OCI-LY7 (cell line): ENCODE measurements around the gene FBXW11. TPM values are rescaled to one million over a fixed set of nuclear protein-coding genes. Genes with fewer than 3 reads are reported as not detected.
A peak's percentile ranks its signal among the peaks of the same experiment; 100 is the strongest.
"Not testable (repeated sequence)": the region's sequence is repeated elsewhere in the genome, so short reads cannot be mapped to it uniquely, and the experiment has no call there.

Source experiments
- BruUV-seq: library from RNA; stranded (reverse); fragments of 400-500 nt; replicated peaks from 2 replicates; lab custom pipeline; 2021; lab: Mats Ljungman, UMichigan
- CTCF ChIA-PET: fragments of 300-600 bp; sonication (Branson Sonifier 250); formaldehyde crosslinking; loops from one replicate; lab custom pipeline; 2022; ENCODE audit warnings: antibody characterized with exemption; ENCODE audit not compliant: unreplicated experiment; lab: Charles Lee
- POLR2A ChIA-PET: fragments of 300-600 bp; sonication (Branson Sonifier 250); formaldehyde crosslinking; loops from one replicate; lab custom pipeline; 2022; ENCODE audit warnings: antibody characterized with exemption; lab: Charles Lee
- DNase-seq: peaks from one replicate; pipeline ENCODE4 v3.0.0-alpha.2; 2015; ENCODE audit warnings: low spot score
- H2AFZ ChIP-seq: fragments of 200-600 bp; sonication (generic), shearing (Covaris generic); 2 replicates; pipeline ENCODE4 v1.6.1; 2014; ENCODE audit warnings: mild to moderate bottlenecking, antibody characterized with exemption, low read length, moderate library complexity
- H3K27ac ChIP-seq: fragments of 200-600 bp; sonication (generic); 2 replicates; pipeline ENCODE4 v1.5.1; 2014; ENCODE audit warnings: mixed run types, low read depth, mild to moderate bottlenecking, moderate library complexity, low read length, inconsistent platforms; ENCODE audit not compliant: poor library complexity, severe bottlenecking
- H3K36me3 ChIP-seq: fragments of 200-600 bp; sonication (generic); 2 replicates; pipeline ENCODE4 v1.6.1; 2014; ENCODE audit warnings: mild to moderate bottlenecking, antibody characterized with exemption, low read length, moderate library complexity, mixed read lengths; ENCODE audit not compliant: insufficient read depth
- H3K4me1 ChIP-seq: fragments of 200-600 bp; sonication (generic); 2 replicates; pipeline ENCODE4 v1.5.1; 2014; ENCODE audit warnings: mild to moderate bottlenecking, low read length; ENCODE audit not compliant: insufficient read depth, poor library complexity, severe bottlenecking
- H3K4me2 ChIP-seq: fragments of 200-600 bp; sonication (generic); 2 replicates; pipeline ENCODE4 v1.6.1; 2014; ENCODE audit warnings: mild to moderate bottlenecking, low read length
- H3K4me3 ChIP-seq: fragments of 200-600 bp; sonication (generic); 2 replicates; pipeline ENCODE4 v1.5.1; 2014; ENCODE audit warnings: mild to moderate bottlenecking, low read depth, low read length; ENCODE audit not compliant: poor library complexity, severe bottlenecking
- H3K79me2 ChIP-seq: fragments of 200-600 bp; sonication (generic); 2 replicates; pipeline ENCODE4 v1.6.1; 2016; ENCODE audit warnings: low read depth, mild to moderate bottlenecking, low read length, moderate library complexity, mixed read lengths; ENCODE audit not compliant: insufficient read depth
- H3K9me2 ChIP-seq: fragments of 200-600 bp; sonication (generic); 2 replicates; pipeline ENCODE4 v1.6.1; 2016; ENCODE audit warnings: mild to moderate bottlenecking, low read length, mixed read lengths; ENCODE audit not compliant: insufficient read depth
- H3K9me3 ChIP-seq: fragments of 200-600 bp; sonication (generic); 2 replicates; pipeline ENCODE4 v1.6.1; 2014; ENCODE audit warnings: mild to moderate bottlenecking, mixed run types, low read length, mixed read lengths
- H4K20me1 ChIP-seq: fragments of 200-600 bp; sonication (generic); 2 replicates; pipeline ENCODE4 v1.6.1; 2014; ENCODE audit warnings: mild to moderate bottlenecking, antibody characterized with exemption, low read length, moderate library complexity, mixed read lengths; ENCODE audit not compliant: insufficient read depth
- EZH2phosphoT487 ChIP-seq: fragments of 200-600 bp; sonication (generic); IDR thresholded peaks from 2 replicates; pipeline ENCODE4 v1.6.1; 2018; ENCODE audit warnings: low read depth, borderline replicate concordance, mild to moderate bottlenecking, mixed run types, antibody characterized with exemption, low read length, moderate library complexity, mixed read lengths
- intact Hi-C: fragments of 100-400 bp; cut with micrococcal nuclease; formaldehyde crosslinking; loops from one replicate; pipeline ENCODE4 v1.10.0; 2022; ENCODE audit not compliant: unreplicated experiment
- total RNA-seq, 2 experiments: library from RNA; depleted of rRNA in 1 of 2; stranded (reverse); fragments of >200 nt in 1 of 2; shearing (Covaris generic) in 1 of 2; gene quantifications; 2 replicates each; pipeline ENCODE4 v1.2.3, GENCODE V29; 2014 to 2022
- TF ChIP-seq, protein P1 (sequence below): fragments of 200-600 bp; sonication (generic); conservative IDR thresholded peaks from 2 replicates; pipeline ENCODE4 v1.5.1; 2014; ENCODE audit warnings: mild to moderate bottlenecking, antibody characterized with exemption, low read length, moderate library complexity, mixed read lengths

The FBXW11 gene
- total RNA-seq, 2 experiments from 2014 or later, result 33.0 to 51.5 TPM

DNA sequence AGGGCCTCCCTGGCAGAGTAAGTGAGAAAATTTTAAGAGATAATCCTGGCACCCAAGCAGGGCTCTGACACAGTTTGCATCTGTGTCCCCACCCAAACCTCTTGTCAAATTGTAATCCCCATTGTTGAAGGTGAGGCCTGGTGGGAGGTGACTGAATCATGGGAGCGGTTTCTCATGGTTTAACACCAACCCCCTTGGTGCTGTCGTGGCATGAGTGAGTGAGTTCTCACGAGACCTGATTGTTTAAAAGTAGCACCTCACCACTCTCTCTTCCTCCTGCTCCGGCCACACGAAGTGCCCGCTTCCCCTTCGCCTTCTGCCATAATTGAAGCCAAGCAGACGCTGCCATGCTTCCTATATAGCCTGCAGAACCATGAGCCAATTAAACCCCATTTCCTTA, 80.1 kb downstream of the FBXW11 start:
- intact Hi-C loops, result no loop called here
- Histone ChIP-seq H3K4me3 (no peak overlapping the region), H3K9me3 (peaks cover 16% of the 10 kb centered on the region; the same call in 1 of the 2 replicates), H3K27ac (no peak overlapping the region), H3K36me3 (peaks cover 3% of the 10 kb centered on the region), H3K9me2 (no peaks in the 10 kb centered on the region), H3K4me1 (no peaks in the 10 kb centered on the region), H4K20me1 (peaks cover 5% of the 10 kb centered on the region), H3K79me2 (peaks cover 45% of the 10 kb centered on the region; the same call in 1 of the 2 replicates), H2AFZ (no peak overlapping the region), H3K4me2 (no peak overlapping the region)
- BruUV-seq, result no TSS peak
- TF ChIP-seq, protein P1, sequence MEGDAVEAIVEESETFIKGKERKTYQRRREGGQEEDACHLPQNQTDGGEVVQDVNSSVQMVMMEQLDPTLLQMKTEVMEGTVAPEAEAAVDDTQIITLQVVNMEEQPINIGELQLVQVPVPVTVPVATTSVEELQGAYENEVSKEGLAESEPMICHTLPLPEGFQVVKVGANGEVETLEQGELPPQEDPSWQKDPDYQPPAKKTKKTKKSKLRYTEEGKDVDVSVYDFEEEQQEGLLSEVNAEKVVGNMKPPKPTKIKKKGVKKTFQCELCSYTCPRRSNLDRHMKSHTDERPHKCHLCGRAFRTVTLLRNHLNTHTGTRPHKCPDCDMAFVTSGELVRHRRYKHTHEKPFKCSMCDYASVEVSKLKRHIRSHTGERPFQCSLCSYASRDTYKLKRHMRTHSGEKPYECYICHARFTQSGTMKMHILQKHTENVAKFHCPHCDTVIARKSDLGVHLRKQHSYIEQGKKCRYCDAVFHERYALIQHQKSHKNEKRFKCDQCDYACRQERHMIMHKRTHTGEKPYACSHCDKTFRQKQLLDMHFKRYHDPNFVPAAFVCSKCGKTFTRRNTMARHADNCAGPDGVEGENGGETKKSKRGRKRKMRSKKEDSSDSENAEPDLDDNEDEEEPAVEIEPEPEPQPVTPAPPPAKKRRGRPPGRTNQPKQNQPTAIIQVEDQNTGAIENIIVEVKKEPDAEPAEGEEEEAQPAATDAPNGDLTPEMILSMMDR, result no peak
- no peak for TF ChIP-seq EZH2phosphoT487
- ChIA-PET POLR2A (no interaction called here), CTCF (no interaction called here)
- DNase-seq, result no peak

DNA sequence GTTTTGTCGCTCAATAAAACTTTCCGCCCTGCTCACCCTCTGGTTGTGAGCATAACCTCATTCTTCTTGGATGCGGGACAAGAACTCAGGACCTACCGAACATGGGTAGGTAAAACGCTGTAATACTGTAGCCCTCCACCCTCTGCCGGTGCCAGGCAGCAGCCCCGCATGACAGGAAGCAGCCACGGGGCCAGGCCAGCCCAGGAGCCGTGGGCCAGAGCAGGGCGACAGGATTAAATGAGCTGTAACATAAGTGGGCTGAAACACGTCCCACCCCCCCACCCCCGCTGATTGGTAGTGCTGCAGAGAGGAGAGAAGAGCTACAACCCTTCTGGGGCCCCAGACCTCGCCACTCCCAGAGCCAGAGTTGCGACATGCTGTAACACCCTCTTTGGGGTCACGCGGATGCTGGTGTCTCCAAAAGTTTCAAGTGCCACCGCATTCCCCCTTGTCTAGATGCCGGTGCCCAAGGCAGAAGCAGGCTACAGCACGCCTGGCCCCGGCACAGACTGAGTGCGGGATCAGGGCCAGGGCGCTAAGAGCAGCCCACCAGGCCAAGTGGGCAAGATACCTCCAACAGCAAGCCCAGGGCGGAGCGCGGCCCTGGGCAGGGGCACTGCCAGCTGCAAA, 81.8 kb downstream of the FBXW11 start:
- POLR2A ChIA-PET, result no interaction called here
- DNase-seq, result peak; percentile 11
- Histone ChIP-seq H3K9me3 (peaks cover 16% of the 10 kb centered on the region; the same call in 1 of the 2 replicates), H4K20me1 (peaks cover 8% of the 10 kb centered on the region), H3K9me2 (no peaks in the 10 kb centered on the region), H3K27ac (no peak overlapping the region), H3K4me1 (no peaks in the 10 kb centered on the region), H2AFZ (no peak overlapping the region), H3K79me2 (peaks cover 33% of the 10 kb centered on the region; the same call in 1 of the 2 replicates), H3K36me3 (peaks cover 3% of the 10 kb centered on the region), H3K4me3 (no peak overlapping the region), H3K4me2 (no peak overlapping the region)
- intact Hi-C loops, result no loop called here
- TF ChIP-seq EZH2phosphoT487, result no peak
- TF ChIP-seq, protein P1, result no peak
- BruUV-seq, result no TSS peak
- CTCF ChIA-PET, result no interaction called here

DNA sequence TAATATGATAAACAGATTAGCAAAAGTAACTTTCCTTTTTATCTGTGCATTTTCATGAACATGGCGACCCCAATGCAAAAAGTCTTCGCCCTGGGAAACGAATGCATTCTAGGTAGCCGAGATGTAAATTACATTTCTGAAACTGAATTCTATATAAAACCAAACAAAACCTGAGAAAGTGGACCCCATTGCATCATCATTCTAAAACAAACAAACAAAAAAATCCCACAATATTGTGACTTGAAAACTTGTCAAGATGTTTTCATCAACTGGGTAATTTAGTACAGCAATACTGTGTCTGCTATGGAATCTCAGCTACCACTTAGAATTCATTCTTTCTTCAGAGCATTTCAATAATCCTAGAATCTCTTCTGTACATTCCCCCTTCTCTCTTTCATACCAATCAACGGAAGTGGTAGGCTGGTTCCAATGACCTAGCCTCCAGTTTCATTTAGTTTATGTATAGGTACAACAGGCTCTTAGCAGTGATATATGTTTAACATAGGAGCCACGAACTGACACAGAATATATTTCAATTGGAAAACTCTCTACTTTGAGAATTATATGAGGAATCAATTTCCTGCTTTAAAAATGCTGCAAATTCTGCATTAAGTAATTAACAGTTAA, 85.6 kb downstream of the FBXW11 start:
- BruUV-seq, result no TSS peak
- intact Hi-C loops, result no loop called here
- CTCF ChIA-PET, result no interaction called here
- no peak overlapping the region for H3K4me2 ChIP-seq
- peaks cover 15% of the 10 kb centered on the region; the same call in 1 of the 2 replicates for H3K9me3 ChIP-seq
- H3K9me2 ChIP-seq, result no peaks in the 10 kb centered on the region
- H4K20me1 ChIP-seq, result peaks cover 8% of the 10 kb centered on the region
- no peak for DNase-seq
- H3K27ac ChIP-seq, result no peak overlapping the region
- peaks cover 18% of the 10 kb centered on the region; the same call in 1 of the 2 replicates for H3K79me2 ChIP-seq
- no peaks in the 10 kb centered on the region; the same call in 1 of the 2 replicates for H3K36me3 ChIP-seq
- no peak overlapping the region for H3K4me3 ChIP-seq
- POLR2A ChIA-PET, result interaction anchor here (0.6 to 1.0 kb wide), 2 partner anchors 64 to 88 kb away, joined by 3 read pairs; no protein-coding TSS in a partner anchor
- TF ChIP-seq, protein P1, result no peak
- TF ChIP-seq EZH2phosphoT487, result no peak
- no peak overlapping the region for H2AFZ ChIP-seq
- H3K4me1 ChIP-seq, result no peaks in the 10 kb centered on the region

DNA sequence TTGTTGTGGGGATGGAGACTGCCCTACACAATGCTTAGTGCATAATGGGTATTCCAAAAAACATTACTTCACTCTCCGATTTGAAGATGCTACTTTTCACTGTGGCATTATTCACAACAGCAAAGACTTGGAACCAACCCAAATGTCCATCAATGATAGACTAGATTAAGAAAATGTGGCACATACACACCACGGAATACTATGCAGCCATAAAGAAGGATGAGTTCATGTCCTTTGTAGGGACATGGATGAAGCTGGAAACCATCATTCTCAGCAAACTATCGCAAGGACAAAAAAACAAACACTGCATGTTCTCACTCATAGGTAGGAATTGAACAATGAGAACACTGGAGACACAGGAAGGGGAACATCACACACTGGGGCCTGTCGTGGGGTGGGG, 90.7 kb downstream of the FBXW11 start:
- H3K4me1 ChIP-seq, POLR2A ChIA-PET, CTCF ChIA-PET, H4K20me1 ChIP-seq, H3K27ac ChIP-seq, H3K79me2 ChIP-seq, BruUV-seq, H3K4me2 ChIP-seq, intact Hi-C loops, H3K9me2 ChIP-seq, H2AFZ ChIP-seq, H3K36me3 ChIP-seq, H3K9me3 ChIP-seq, H3K4me3 ChIP-seq, DNase-seq: not testable (repeated sequence)
